K562 (cell line): ENCODE measurements around the gene ORAI2. TPM values are rescaled to one million over a fixed set of nuclear protein-coding genes. Genes with fewer than 3 reads are reported as not detected.
A peak's percentile ranks its signal among the peaks of the same experiment; 100 is the strongest.

Source experiments
- BACH1 ChIP-seq: fragments of 200-800 bp; sonication (Bioruptor generic); IDR thresholded peaks from 2 replicates; pipeline ENCODE4 v1.6.1; 2016; ENCODE audit warnings: missing genetic modification characterization, missing compliant biosample characterization
- DDX20 ChIP-seq: fragments of 450-650 bp; IDR thresholded peaks from 2 replicates; pipeline ENCODE4 v1.6.1; 2016; ENCODE audit warnings: missing genetic modification characterization, low read depth, mild to moderate bottlenecking, missing compliant biosample characterization, moderate library complexity
- KDM5B ChIP-seq: fragments of 200-600 bp; sonication (generic); IDR thresholded peaks from 2 replicates; pipeline ENCODE4 v1.6.1; 2012; ENCODE audit warnings: low read depth, mild to moderate bottlenecking, moderate library complexity, low read length, control low read depth, inconsistent platforms; ENCODE audit not compliant: insufficient replicate concordance
- SAFB ChIP-seq: fragments of 200-400 bp; formaldehyde crosslinking; IDR thresholded peaks from 2 replicates; pipeline ENCODE4 v1.6.1; 2017; ENCODE audit warnings: low read depth, low read length, borderline replicate concordance
- ZKSCAN3 ChIP-seq: fragments of 250-450 bp; sonication (Bioruptor Pico); IDR thresholded peaks from 2 replicates; pipeline ENCODE4 v1.4.0; 2020
- ZNF174 ChIP-seq: fragments of 250-450 bp; sonication (Bioruptor Pico); IDR thresholded peaks from 2 replicates; pipeline ENCODE4 v1.4.0; 2020; ENCODE audit warnings: mild to moderate bottlenecking
- ZNF23 ChIP-seq: fragments of 250-450 bp; sonication (Bioruptor Pico); IDR thresholded peaks from 2 replicates; pipeline ENCODE4 v1.4.0; 2020; ENCODE audit warnings: mild to moderate bottlenecking
- polyA plus RNA-seq, 8 experiments: library from polyadenylated mRNA; depleted of rRNA in 4 of 8; stranded (reverse) in 5 of 8; unstranded in 3 of 8; fragments of >200 nt; fragmentation: Nextera tagmentation in 2 of 8; fragmentation: Illumina TruSeq in 1 of 8; extraction: Ambion mirVana in 2 of 8; extraction: Trizol in 1 of 8; gene quantifications; 2 replicates each; pipeline versions ENCODE4 v1.2.1 to v1.2.3, GENCODE V29; 2011 to 2014; ENCODE audit warnings: inconsistent platforms in 1 of 8, missing spikeins in 1 of 8
- total RNA-seq, 7 experiments: library from RNA; depleted of rRNA in 6 of 7; stranded (reverse); fragments of >200 nt in 6 of 7; fragmentation: Illumina TruSeq in 2 of 7; extraction: Trizol in 2 of 7; gene quantifications; 2 replicates each; pipeline versions ENCODE4 v1.2.1 to v1.2.3, GENCODE V29; 2011 to 2021; ENCODE audit warnings: low replicate concordance in 1 of 7
- TF ChIP-seq, protein P1 (sequence below): fragments of 250-450 bp; sonication (Bioruptor Pico); IDR thresholded peaks from 2 replicates; pipeline ENCODE4 v1.5.1; 2021; ENCODE audit warnings: mild to moderate bottlenecking
- TF ChIP-seq, protein P2 (sequence below): conservative IDR thresholded peaks from 2 replicates; pipeline ENCODE4 v1.6.1; 2011; ENCODE audit warnings: low read depth, mild to moderate bottlenecking, low read length; ENCODE audit not compliant: control insufficient read depth
- TF ChIP-seq, protein P3 (sequence below): sonication (generic); formaldehyde crosslinking; IDR thresholded peaks from 2 replicates; pipeline ENCODE4 v1.8.1; 2023; ENCODE audit warnings: mild to moderate bottlenecking, missing genetic modification reagents
- TF ChIP-seq, protein P4 (sequence below): fragments of 450-650 bp; formaldehyde crosslinking; IDR thresholded peaks from 2 replicates; pipeline ENCODE4 v1.4.0; 2020; ENCODE audit warnings: mild to moderate bottlenecking, moderate library complexity
- TF ChIP-seq, protein P5 (sequence below): fragments of 250-450 bp; sonication (Bioruptor Pico); IDR thresholded peaks from 2 replicates; pipeline ENCODE4 v1.4.0; 2020
- TF ChIP-seq, protein P6 (sequence below): fragments of 450-650 bp; IDR thresholded peaks from 2 replicates; pipeline ENCODE4 v1.6.1; 2016; ENCODE audit warnings: missing biosample characterization, missing genetic modification characterization

The ORAI2 gene
- total and polyA plus RNA-seq, 9 of the 15 experiments (the other 6 are each of a cell fraction or from before 2014, with no cell fraction given), result 1.1 to 27.7 (median 9.2) TPM

DNA sequence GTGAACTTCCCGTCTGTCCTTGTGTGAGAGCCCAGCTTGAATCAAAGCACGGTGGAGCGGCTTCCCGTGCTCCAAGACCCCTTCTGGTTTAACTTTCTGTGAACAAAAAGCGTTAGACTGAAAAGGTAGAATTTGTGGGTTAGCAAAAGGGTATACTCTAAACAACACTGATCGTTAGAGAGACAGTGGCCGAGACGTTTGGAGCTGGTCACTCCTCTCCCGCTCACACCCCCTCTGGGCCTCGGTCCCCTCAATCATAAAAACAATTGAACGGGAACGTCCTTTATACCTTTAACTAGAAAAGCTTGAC is 36.7 kb upstream of the ORAI2 start (continued):
- TF ChIP-seq, protein P1, sequence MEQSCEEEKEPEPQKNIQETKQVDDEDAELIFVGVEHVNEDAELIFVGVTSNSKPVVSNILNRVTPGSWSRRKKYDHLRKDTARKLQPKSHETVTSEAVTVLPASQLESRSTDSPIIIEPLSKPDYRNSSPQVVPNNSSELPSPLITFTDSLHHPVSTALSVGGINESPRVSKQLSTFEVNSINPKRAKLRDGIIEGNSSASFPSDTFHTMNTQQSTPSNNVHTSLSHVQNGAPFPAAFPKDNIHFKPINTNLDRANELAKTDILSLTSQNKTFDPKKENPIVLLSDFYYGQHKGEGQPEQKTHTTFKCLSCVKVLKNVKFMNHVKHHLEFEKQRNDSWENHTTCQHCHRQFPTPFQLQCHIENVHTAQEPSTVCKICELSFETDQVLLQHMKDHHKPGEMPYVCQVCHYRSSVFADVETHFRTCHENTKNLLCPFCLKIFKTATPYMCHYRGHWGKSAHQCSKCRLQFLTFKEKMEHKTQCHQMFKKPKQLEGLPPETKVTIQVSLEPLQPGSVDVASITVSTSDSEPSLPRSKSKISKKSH, result no peak
- TF ChIP-seq, protein P2, sequence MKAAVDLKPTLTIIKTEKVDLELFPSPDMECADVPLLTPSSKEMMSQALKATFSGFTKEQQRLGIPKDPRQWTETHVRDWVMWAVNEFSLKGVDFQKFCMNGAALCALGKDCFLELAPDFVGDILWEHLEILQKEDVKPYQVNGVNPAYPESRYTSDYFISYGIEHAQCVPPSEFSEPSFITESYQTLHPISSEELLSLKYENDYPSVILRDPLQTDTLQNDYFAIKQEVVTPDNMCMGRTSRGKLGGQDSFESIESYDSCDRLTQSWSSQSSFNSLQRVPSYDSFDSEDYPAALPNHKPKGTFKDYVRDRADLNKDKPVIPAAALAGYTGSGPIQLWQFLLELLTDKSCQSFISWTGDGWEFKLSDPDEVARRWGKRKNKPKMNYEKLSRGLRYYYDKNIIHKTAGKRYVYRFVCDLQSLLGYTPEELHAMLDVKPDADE, result no peak
- TF ChIP-seq ZNF23, result no peak
- TF ChIP-seq, protein P3, sequence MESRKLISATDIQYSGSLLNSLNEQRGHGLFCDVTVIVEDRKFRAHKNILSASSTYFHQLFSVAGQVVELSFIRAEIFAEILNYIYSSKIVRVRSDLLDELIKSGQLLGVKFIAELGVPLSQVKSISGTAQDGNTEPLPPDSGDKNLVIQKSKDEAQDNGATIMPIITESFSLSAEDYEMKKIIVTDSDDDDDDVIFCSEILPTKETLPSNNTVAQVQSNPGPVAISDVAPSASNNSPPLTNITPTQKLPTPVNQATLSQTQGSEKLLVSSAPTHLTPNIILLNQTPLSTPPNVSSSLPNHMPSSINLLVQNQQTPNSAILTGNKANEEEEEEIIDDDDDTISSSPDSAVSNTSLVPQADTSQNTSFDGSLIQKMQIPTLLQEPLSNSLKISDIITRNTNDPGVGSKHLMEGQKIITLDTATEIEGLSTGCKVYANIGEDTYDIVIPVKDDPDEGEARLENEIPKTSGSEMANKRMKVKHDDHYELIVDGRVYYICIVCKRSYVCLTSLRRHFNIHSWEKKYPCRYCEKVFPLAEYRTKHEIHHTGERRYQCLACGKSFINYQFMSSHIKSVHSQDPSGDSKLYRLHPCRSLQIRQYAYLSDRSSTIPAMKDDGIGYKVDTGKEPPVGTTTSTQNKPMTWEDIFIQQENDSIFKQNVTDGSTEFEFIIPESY, result peak; percentile 0; the same call in 1 of the 2 replicates
- TF ChIP-seq ZNF174 (CRISPR knock-in tag), result no peak
- no peak for TF ChIP-seq SAFB
- no peak for TF ChIP-seq DDX20 (tag)
- TF ChIP-seq, protein P4, sequence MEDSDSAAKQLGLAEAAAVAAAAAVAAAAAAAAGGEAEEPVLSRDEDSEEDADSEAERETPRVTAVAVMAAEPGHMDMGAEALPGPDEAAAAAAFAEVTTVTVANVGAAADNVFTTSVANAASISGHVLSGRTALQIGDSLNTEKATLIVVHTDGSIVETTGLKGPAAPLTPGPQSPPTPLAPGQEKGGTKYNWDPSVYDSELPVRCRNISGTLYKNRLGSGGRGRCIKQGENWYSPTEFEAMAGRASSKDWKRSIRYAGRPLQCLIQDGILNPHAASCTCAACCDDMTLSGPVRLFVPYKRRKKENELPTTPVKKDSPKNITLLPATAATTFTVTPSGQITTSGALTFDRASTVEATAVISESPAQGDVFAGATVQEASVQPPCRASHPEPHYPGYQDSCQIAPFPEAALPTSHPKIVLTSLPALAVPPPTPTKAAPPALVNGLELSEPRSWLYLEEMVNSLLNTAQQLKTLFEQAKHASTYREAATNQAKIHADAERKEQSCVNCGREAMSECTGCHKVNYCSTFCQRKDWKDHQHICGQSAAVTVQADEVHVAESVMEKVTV, result no peak
- TF ChIP-seq ZKSCAN3, result no peak
- TF ChIP-seq KDM5B, result peak; percentile 15
- TF ChIP-seq, protein P5, sequence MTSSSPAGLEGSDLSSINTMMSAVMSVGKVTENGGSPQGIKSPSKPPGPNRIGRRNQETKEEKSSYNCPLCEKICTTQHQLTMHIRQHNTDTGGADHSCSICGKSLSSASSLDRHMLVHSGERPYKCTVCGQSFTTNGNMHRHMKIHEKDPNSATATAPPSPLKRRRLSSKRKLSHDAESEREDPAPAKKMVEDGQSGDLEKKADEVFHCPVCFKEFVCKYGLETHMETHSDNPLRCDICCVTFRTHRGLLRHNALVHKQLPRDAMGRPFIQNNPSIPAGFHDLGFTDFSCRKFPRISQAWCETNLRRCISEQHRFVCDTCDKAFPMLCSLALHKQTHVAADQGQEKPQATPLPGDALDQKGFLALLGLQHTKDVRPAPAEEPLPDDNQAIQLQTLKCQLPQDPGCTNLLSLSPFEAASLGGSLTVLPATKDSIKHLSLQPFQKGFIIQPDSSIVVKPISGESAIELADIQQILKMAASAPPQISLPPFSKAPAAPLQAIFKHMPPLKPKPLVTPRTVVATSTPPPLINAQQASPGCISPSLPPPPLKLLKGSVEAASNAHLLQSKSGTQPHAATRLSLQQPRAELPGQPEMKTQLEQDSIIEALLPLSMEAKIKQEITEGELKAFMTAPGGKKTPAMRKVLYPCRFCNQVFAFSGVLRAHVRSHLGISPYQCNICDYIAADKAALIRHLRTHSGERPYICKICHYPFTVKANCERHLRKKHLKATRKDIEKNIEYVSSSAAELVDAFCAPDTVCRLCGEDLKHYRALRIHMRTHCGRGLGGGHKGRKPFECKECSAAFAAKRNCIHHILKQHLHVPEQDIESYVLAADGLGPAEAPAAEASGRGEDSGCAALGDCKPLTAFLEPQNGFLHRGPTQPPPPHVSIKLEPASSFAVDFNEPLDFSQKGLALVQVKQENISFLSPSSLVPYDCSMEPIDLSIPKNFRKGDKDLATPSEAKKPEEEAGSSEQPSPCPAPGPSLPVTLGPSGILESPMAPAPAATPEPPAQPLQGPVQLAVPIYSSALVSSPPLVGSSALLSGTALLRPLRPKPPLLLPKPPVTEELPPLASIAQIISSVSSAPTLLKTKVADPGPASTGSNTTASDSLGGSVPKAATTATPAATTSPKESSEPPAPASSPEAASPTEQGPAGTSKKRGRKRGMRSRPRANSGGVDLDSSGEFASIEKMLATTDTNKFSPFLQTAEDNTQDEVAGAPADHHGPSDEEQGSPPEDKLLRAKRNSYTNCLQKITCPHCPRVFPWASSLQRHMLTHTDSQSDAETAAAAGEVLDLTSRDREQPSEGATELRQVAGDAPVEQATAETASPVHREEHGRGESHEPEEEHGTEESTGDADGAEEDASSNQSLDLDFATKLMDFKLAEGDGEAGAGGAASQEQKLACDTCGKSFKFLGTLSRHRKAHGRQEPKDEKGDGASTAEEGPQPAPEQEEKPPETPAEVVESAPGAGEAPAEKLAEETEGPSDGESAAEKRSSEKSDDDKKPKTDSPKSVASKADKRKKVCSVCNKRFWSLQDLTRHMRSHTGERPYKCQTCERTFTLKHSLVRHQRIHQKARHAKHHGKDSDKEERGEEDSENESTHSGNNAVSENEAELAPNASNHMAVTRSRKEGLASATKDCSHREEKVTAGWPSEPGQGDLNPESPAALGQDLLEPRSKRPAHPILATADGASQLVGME (CRISPR knock-in tag), result no peak
- TF ChIP-seq, protein P6, sequence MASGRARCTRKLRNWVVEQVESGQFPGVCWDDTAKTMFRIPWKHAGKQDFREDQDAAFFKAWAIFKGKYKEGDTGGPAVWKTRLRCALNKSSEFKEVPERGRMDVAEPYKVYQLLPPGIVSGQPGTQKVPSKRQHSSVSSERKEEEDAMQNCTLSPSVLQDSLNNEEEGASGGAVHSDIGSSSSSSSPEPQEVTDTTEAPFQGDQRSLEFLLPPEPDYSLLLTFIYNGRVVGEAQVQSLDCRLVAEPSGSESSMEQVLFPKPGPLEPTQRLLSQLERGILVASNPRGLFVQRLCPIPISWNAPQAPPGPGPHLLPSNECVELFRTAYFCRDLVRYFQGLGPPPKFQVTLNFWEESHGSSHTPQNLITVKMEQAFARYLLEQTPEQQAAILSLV (tag), result no peak
- TF ChIP-seq BACH1 (tag), result no peak
